HG03378 (cell line): ENCODE measurements around the gene ZNRF1.
"Not testable (repeated sequence)": the region's sequence is repeated elsewhere in the genome, so short reads cannot be mapped to it uniquely, and the experiment has no call there.

Source experiments
- ATAC-seq: cut with Tn5 transposase; IDR thresholded peaks from one replicate; pipeline ENCODE4 v1.9.1; 2021; ENCODE audit warnings: mild to moderate bottlenecking, moderate library complexity; ENCODE audit not compliant: unreplicated experiment

Gene ZNRF1

GRCh38 chr16:75026239-75026891 is 27.5 kb downstream of the ZNRF1 start:
- ATAC-seq = not testable (repeated sequence)

- ATAC-seq = no peak
These were observed 28.1 kb downstream of the ZNRF1 start for GRCh38 chr16:75026892-75027391.

GRCh38 chr16:75027520-75028300 is 28.9 kb downstream of the ZNRF1 start:
- no peak for ATAC-seq

DNA sequence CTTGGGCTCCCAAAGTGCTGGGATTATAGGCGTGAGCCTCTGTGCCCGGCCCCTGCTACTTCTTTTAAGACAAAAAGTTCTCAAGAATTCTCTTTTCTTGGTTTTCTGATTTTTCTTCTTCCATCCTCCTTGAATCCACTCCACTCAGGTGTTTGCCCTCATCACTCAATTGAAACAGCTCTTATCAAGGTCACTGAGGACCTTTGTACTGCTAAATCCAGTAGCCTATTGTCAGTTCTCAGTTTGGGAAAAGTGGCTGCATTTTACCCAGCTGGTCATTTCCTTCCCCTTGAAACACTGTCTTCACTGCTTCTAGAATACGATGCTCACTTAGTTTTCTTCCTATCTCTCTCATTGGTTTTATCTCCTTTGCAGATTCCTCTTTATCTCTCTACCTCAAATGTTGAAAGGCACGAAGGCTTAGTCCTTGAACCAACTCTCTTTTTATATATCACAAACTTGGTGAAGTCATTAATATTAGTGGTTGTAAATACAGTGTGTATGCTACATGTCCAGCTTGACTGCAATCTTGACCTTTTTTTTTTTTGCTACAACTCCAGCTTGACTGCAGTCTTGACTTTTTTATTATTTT is 29.8 kb downstream of the ZNRF1 start:
- ATAC-seq = no peak

- no peak for ATAC-seq
These were observed 31.0 kb downstream of the ZNRF1 start for GRCh38 chr16:75029854-75030253.

DNA sequence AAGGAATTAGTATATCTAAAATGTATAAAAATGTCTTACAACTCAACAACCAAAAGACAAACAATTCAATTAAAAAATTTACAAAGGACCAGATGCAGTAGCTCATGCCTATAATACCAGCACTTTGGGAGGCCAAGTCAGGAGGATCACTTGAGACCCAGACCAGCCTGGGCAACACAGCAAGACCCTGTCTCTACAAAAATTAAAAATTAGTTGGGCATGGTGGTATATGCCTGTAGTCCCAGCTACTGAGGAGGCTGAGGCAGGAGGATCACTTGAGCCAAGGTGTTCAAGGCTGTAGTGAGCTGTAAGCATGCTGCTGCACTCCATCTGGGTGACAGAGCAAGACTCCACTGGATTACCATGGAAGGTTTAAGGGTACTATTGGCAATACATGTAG is 33.8 kb downstream of the ZNRF1 start:
- no peak for ATAC-seq

GRCh38 chr16:75035410-75035968 is 36.7 kb downstream of the ZNRF1 start:
- ATAC-seq = no peak

GRCh38 chr16:75038036-75038858 is 39.4 kb downstream of the ZNRF1 start:
- ATAC-seq = no peak

GRCh38 chr16:75039941-75040340 is 41.1 kb downstream of the ZNRF1 start:
- ATAC-seq = no peak

GRCh38 chr16:75042426-75043174 is 43.8 kb downstream of the ZNRF1 start:
- ATAC-seq = no peak

DNA sequence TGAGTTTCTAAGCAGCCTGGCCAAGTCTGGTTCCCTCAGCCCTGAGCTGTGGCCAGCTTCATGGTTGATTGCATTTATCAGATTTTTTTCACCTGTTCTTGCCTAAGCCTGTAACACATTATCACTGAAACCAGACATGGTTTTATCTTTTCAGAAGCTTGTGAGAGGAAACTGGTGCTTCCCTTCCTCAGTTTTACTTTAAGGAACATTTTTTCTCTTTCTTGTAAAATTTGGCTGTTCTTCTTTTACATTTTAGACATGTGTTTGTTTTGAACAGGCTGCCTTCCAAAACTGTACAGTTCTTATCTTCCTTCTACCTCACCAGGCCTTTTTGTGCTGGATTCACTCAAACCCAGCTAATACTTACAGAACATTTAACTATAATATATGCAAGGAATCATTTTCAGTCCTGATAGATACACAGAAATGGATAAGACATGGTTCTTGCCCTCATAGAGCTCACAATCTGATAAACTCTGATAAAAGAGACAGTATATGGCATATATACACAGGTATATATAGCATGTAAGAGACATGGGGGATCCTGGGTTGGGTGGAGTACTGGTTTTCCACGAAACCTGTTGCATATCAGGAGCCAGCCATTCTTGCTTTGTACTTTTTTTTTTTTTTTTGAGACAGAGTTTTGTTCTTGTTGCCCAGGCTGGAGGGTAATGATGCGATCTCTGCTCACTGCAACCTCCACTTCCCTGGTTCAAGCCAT is 44.5 kb downstream of the ZNRF1 start:
- no peak for ATAC-seq

DNA sequence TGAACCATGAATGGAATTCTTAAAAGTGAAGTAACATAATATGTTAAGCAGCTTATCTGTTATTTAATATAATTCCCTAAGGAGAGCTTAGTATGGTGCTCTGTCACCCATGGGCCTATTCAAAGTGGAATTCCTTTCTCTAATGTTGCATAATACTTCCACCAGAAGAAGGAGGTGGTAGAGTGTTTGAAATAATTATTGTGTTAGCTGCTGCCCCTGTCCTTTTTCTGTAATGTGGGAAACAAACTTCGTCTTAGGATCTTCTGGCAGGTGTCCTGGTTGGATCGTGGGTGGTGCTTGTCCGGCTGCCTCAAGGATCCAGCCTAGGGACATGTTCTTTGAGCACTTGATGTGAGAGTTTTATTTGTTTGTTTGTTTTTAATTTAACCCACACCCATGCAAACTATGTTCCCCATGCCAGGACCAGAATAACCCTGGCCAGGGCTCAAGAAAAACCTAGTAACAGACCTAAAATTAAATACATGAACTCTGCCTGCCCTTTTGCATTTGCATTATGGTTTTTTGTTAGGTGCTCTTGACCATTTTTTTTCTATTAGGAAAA is 46.1 kb downstream of the ZNRF1 start:
- no peak for ATAC-seq

GRCh38 chr16:75045424-75045823 is 46.6 kb downstream of the ZNRF1 start:
- ATAC-seq = no peak

DNA sequence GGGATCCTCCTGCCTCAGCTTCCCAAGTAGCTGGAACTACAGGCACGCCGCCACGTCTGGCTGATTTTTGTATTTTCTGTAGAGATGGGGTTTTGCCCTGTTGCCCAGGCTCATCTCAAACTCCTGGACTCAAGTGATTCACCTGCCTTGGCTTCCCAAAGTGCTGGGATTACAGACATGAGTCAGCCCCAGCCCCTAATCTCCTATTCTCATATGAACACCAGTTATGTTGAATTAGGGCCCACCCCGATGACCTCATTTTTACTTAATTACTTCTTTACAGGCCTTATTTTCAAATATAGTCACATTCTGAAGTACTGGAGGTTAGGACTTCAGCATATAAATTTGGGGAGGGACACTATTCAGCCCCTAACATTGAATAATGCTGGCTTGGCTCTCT is 49.2 kb downstream of the ZNRF1 start:
- ATAC-seq = no peak

DNA sequence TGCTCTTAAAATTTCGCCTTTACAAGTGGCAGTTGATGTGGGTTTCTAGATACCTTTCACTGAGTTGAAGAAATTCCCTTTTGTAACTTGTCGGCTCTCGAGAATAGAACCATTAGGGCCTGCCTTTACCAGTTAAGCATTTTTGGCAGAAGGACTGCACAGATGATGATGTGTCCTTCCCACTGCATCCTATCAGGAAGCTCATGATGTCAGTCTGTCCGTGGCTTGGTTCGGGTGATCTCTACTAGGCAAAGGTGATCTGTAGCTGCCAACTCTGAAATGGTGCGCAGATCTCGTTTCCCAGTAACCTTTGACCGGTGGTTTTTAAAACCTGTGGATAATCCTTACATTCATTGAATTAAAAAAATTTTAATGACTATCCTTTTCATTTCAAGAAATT is 49.7 kb downstream of the ZNRF1 start:
- ATAC-seq = no peak

DNA sequence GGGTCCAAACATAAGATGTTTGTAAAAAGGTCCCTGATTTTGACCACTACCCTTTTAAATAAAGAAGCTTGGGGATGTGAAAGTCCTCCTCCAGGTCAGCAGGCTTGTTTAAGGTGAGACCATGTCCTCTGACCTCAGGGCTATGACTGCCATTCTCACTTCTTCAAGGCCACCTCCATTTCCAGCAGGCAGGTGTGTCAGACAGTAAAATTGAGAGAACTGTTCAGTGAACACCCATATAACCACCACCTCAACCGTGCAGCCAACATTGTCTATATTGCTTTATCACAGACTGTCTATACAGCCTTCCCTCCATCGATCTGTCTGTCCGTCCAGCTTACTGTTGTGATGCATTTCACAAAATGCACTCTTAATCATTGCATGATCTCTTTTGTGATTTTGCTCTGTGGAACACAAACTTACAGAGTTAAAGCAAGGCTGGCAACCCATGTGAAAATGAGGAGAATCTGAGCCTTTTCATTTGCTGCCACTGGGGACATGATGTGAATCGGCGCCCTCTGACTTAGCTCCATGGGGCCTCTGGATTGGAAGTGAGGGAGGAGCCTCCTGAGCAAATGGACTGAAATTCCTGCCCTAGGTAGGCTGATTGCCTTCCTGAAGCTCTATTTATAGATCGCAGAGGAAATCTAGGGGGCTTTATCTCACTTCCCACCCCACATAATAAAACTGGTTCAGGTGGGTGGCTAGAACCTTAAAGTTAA is 53.8 kb downstream of the ZNRF1 start:
- ATAC-seq = no peak

DNA sequence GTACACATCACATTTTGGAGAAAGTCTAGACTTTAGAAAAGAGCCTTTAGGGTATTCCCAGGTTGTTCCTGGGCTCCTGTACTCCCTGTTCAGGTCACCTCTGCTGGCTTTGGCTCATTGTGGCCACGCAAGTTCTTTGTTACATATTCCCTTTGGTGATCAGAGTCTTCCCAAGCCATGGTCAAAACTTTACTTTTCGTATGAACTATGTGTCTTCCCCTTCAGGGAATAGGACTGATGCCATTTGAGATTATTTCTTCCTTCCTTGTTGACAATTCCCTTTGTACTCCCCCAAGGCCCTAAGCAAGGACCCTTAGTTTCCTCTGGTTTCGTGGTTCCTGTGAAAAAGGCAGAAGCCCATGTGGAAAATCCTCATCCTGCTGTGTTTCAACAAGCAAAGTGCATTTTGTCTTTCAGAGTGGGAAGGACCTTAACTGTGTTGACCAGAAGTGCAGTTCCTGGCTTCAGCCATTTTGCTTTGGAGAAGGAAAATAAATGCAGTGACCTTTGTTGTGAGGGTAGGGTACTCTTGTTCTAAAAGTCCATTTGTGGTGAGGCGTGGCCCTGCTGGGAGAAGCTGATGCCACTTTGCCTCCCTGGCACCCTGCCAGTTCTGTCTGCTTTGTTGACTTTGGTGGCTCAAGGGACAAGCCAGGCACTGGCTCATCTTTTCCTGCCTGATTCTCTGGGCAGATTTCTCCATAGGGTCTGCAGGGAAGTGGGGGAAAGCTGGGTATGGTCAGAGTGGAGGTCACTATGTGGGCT is 55.1 kb downstream of the ZNRF1 start:
- ATAC-seq = no peak

GRCh38 chr16:75054556-75054947 is 55.7 kb downstream of the ZNRF1 start:
- ATAC-seq = no peak
